ENCODE data around the gene NSUN5. TPM values are rescaled to one million over a fixed set of nuclear protein-coding genes. Genes with fewer than 3 reads are reported as not detected.
A peak's percentile ranks its signal among the peaks of the same experiment; 100 is the strongest.
"Not testable (repeated sequence)": the region's sequence is repeated elsewhere in the genome, so short reads cannot be mapped to it uniquely, and the experiment has no call there.

NSUN5 gene
- total and polyA plus RNA-seq, 9 of the 15 experiments (the other 6 are each of a cell fraction or from before 2014, with no cell fraction given): 4.7 to 115 (median 43.0) TPM

DNA sequence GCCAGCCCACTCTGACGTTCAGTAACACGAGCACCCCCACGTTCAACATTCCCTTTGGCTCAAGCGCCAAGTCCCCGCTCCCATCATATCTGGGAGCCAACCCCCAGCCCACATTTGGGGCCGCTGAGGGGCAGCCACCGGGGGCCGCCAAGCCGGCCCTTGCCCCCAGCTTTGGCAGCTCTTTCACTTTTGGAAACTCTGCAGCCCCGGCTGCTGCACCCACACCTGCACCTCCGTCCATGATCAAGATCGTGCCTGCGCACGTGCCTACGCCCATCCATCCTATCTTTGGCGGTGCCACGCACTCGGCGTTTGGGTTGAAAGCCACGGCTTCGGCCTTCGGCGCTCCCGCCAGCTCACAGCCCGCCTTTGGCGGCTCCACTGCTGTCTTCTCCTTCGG, 10.9 kb downstream of the NSUN5 start:
- POLR2A ChIA-PET; CTCF ChIA-PET (ENCODE audit: low intra/inter-chr PET ratio); in situ Hi-C loops (cut with MboI); H3K9me3 ChIP-seq (replicated peaks; ENCODE audit: control insufficient read depth, insufficient read depth, low read depth, low read length); H4K20me1 ChIP-seq (replicated peaks; ENCODE audit: control insufficient read depth, insufficient read depth, low read length); DNase-seq (ENCODE audit: extremely low read depth in 1 of 4, low spot score in 3 of 4); H2AFZ ChIP-seq (ENCODE audit: low read depth, low read length); ATAC-seq; H3K9me1 ChIP-seq (ENCODE audit: control insufficient read depth, insufficient read depth, low read length); FAIRE-seq; H3K4me3 ChIP-seq; H3K27ac ChIP-seq (ENCODE audit: extremely low read depth, low read depth, low read length); intact Hi-C loops (cut with micrococcal nuclease); H3K36me3 ChIP-seq (ENCODE audit: control insufficient read depth, insufficient read depth, low read length); H3K4me2 ChIP-seq (ENCODE audit: insufficient read depth, low read length); H3K9ac ChIP-seq (ENCODE audit: insufficient read depth in 1 of 2, low read depth in 2 of 2, low read length in 2 of 2); H3K27me3 ChIP-seq (ENCODE audit: control insufficient read depth in 2 of 2, insufficient read depth in 2 of 2, low read length in 2 of 2); BruUV-seq (replicated peaks); H3K79me2 ChIP-seq (ENCODE audit: control insufficient read depth, insufficient read depth, low read length); H3K4me1 ChIP-seq (replicated peaks in 1 of 2; ENCODE audit: control insufficient read depth in 2 of 2, insufficient read depth in 2 of 2, low read length in 2 of 2): not testable (repeated sequence)
- WGBS (ENCODE audit: insufficient coverage, low coverage, missing lambda C conversion rate): 37% methylated on average over 6 of the region's 27 CpGs

DNA sequence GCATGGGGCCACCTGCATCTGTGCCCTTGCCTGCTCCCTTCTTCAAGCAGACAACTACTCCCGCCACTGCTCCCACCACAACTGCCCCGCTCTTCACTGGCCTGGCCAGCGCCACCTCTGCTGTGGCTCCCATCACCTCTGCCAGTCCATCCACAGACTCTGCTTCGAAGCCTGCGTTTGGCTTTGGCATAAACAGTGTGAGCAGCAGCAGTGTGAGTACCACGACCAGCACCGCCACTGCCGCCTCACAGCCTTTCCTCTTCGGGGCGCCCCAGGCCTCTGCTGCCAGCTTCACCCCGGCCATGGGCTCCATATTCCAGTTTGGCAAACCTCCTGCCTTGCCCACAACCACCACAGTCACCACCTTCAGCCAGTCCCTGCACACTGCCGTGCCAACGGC, 11.4 kb downstream of the NSUN5 start:
- ATAC-seq: not testable (repeated sequence)
- no CpG with 5 or more reads among the region's 13 CpGs for WGBS (ENCODE audit: insufficient coverage, low coverage, missing lambda C conversion rate)

DNA sequence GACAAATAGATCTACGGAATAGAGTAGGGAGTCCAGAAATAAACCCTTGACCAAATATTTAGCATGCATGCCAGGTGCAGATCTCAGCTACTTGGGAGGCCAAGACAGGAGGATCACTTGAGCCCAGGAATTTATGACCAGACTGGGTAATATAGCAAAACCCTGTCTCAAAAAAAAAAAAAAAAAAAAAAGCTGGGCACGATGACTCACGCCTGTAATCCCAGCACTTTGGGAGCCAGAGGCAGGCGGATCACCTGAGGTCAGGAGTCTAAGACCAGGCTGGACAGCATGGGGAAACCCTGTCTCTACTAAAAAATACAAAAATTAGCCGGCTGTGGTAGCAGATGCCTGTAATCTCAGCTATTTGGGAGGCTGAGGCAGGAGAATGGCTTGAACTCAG, 31.4 kb downstream of the NSUN5 start:
- CTCF ChIA-PET (ENCODE audit: low intra/inter-chr PET ratio); FAIRE-seq: not testable (repeated sequence)

More for the DNA sequence above, 11.4 kb downstream of the NSUN5 start:
- H3K4me3 ChIP-seq; H3K4me1 ChIP-seq (replicated peaks in 1 of 2; ENCODE audit: control insufficient read depth in 2 of 2, insufficient read depth in 2 of 2, low read length in 2 of 2); H3K9me1 ChIP-seq (ENCODE audit: control insufficient read depth, insufficient read depth, low read length); H3K27me3 ChIP-seq (ENCODE audit: control insufficient read depth in 2 of 2, insufficient read depth in 2 of 2, low read length in 2 of 2); H3K4me2 ChIP-seq (ENCODE audit: insufficient read depth, low read length); POLR2A ChIA-PET; in situ Hi-C loops (cut with MboI); H4K20me1 ChIP-seq (replicated peaks; ENCODE audit: control insufficient read depth, insufficient read depth, low read length); DNase-seq (ENCODE audit: extremely low read depth in 1 of 4, low spot score in 3 of 4); intact Hi-C loops (cut with micrococcal nuclease); H3K9me3 ChIP-seq (replicated peaks; ENCODE audit: control insufficient read depth, insufficient read depth, low read depth, low read length); H3K79me2 ChIP-seq (ENCODE audit: control insufficient read depth, insufficient read depth, low read length); FAIRE-seq; H2AFZ ChIP-seq (ENCODE audit: low read depth, low read length); H3K36me3 ChIP-seq (ENCODE audit: control insufficient read depth, insufficient read depth, low read length); CTCF ChIA-PET (ENCODE audit: low intra/inter-chr PET ratio); H3K27ac ChIP-seq (ENCODE audit: extremely low read depth, low read depth, low read length); H3K9ac ChIP-seq (ENCODE audit: insufficient read depth in 1 of 2, low read depth in 2 of 2, low read length in 2 of 2): not testable (repeated sequence)
- BruUV-seq (replicated peaks): TSS peak; percentile 73

DNA sequence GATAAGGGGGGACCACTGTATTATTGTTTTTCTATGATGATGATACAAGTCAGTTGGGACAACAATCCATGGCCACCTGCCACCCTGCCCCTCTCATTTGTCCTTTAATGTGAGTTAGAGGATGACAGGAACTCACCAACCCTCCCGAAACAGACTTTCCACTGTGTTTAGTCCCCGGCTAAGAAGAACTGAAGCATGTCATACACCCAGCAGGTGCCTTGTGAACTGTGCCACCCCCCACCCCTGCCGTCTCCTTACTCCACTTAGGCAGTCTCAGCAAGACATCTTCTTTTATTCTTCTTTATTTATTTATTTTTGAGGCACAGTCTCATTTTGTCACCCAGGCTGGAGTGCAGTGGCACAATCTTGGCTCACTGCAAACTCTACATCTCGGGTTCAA, 40.8 kb downstream of the NSUN5 start:
- CTCF ChIA-PET (ENCODE audit: low intra/inter-chr PET ratio); H3K27me3 ChIP-seq (ENCODE audit: control insufficient read depth in 2 of 2, insufficient read depth in 2 of 2, low read length in 2 of 2); intact Hi-C loops (cut with micrococcal nuclease); DNase-seq (ENCODE audit: extremely low read depth in 1 of 4, low spot score in 3 of 4); H3K4me2 ChIP-seq (ENCODE audit: insufficient read depth, low read length); BruUV-seq (replicated peaks); H2AFZ ChIP-seq (ENCODE audit: low read depth, low read length); H3K4me3 ChIP-seq; in situ Hi-C loops (cut with MboI); H4K20me1 ChIP-seq (replicated peaks; ENCODE audit: control insufficient read depth, insufficient read depth, low read length); FAIRE-seq; ATAC-seq; H3K9me1 ChIP-seq (ENCODE audit: control insufficient read depth, insufficient read depth, low read length); H3K36me3 ChIP-seq (ENCODE audit: control insufficient read depth, insufficient read depth, low read length); H3K9me3 ChIP-seq (replicated peaks; ENCODE audit: control insufficient read depth, insufficient read depth, low read depth, low read length); H3K27ac ChIP-seq (ENCODE audit: extremely low read depth, low read depth, low read length); H3K4me1 ChIP-seq (replicated peaks in 1 of 2; ENCODE audit: control insufficient read depth in 2 of 2, insufficient read depth in 2 of 2, low read length in 2 of 2); H3K9ac ChIP-seq (ENCODE audit: insufficient read depth in 1 of 2, low read depth in 2 of 2, low read length in 2 of 2); H3K79me2 ChIP-seq (ENCODE audit: control insufficient read depth, insufficient read depth, low read length); POLR2A ChIA-PET: not testable (repeated sequence)
- 16% methylated on average over 3 of the region's 4 CpGs for WGBS (ENCODE audit: insufficient coverage, low coverage, missing lambda C conversion rate)

More for the DNA sequence above, 31.4 kb downstream of the NSUN5 start:
- in situ Hi-C loops (cut with MboI): loop anchor here (10.0 kb wide), 2 partner anchors 1548 to 1838 kb away; no protein-coding TSS in a partner anchor
- H3K36me3 ChIP-seq (ENCODE audit: control insufficient read depth, insufficient read depth, low read length); H3K4me3 ChIP-seq; H3K9ac ChIP-seq (ENCODE audit: insufficient read depth in 1 of 2, low read depth in 2 of 2, low read length in 2 of 2); H3K4me1 ChIP-seq (replicated peaks in 1 of 2; ENCODE audit: control insufficient read depth in 2 of 2, insufficient read depth in 2 of 2, low read length in 2 of 2); H3K9me3 ChIP-seq (replicated peaks; ENCODE audit: control insufficient read depth, insufficient read depth, low read depth, low read length); H3K79me2 ChIP-seq (ENCODE audit: control insufficient read depth, insufficient read depth, low read length); H3K27me3 ChIP-seq (ENCODE audit: control insufficient read depth in 2 of 2, insufficient read depth in 2 of 2, low read length in 2 of 2); DNase-seq (ENCODE audit: extremely low read depth in 1 of 4, low spot score in 3 of 4); H3K27ac ChIP-seq (ENCODE audit: extremely low read depth, low read depth, low read length); H2AFZ ChIP-seq (ENCODE audit: low read depth, low read length); ATAC-seq; H3K4me2 ChIP-seq (ENCODE audit: insufficient read depth, low read length); intact Hi-C loops (cut with micrococcal nuclease); H3K9me1 ChIP-seq (ENCODE audit: control insufficient read depth, insufficient read depth, low read length); H4K20me1 ChIP-seq (replicated peaks; ENCODE audit: control insufficient read depth, insufficient read depth, low read length); BruUV-seq (replicated peaks); POLR2A ChIA-PET: not testable (repeated sequence)
- 0% methylated on average over 1 of the region's 5 CpGs for WGBS (ENCODE audit: insufficient coverage, low coverage, missing lambda C conversion rate)

Measured in K562 (cell line).